ENCODE measurements around the gene CNTRL.

The CNTRL gene

DNA sequence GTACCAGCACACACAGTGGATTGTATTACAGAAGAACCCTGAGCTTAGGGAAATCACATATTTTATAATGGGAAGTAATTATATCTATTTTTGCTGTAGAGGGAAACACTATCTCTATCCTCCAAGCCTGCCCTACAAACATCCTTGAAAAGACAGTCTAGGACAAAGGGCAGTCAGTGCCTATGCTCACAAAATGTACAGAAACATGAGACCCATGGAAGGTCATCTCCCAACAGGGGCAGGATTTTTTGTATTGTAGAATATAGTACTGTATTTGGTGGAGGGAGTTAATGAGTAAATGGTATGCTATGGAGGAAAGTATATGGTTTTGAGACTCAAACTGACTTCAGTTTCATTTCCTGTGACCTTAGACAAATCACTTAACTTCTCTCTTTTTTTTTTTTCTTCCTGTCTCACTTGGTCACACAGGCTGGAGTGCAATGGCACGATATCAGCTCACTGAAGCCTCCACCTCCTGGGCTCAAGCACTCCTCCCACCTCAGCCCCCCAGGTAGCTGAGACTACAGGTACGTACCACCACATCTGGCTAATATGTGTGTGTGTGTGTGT is 132.7 kb downstream of the CNTRL start:
- DNase-seq (ENCODE audit: insufficient read length) (no peak), FAIRE-seq (peak; percentile 72)
- peak; percentile 31; the same call in 1 of the 2 replicates for TF ChIP-seq POLR2A (IDR thresholded peaks at IDR 0.05; ENCODE audit: low read depth, low read length)
- TF ChIP-seq TAF1 (IDR thresholded peaks at IDR 0.05; ENCODE audit: borderline replicate concordance, low read depth, low read length), result no peak
- no peak for TF ChIP-seq POLR2AphosphoS5 (IDR thresholded peaks at IDR 0.05; ENCODE audit: low read depth, low read length)

DNA sequence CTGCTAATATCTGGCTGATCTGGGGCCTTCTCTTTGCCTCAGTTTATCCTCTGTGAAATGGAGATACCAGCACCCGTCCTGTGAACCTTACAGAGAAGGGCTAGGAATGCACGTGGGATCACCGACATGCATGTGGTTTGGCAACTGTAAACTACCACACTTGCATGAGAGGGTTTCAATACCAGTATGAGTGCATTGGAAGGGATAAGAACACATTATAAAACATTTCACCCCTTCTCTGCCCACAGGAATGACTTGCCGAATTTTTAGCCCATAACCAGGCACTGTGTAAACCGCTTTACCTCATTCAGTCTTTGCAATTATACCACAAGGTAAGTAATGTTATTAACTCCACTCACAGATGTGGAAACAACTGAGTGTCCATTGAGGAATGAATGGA is 135.8 kb downstream of the CNTRL start:
- TF ChIP-seq POLR2AphosphoS5 (IDR thresholded peaks at IDR 0.05; ENCODE audit: low read depth, low read length), result no peak
- no peak for TF ChIP-seq TAF1 (IDR thresholded peaks at IDR 0.05; ENCODE audit: borderline replicate concordance, low read depth, low read length)
- no peak for TF ChIP-seq POLR2A (IDR thresholded peaks at IDR 0.05; ENCODE audit: low read depth, low read length)
- DNase-seq (ENCODE audit: insufficient read length) (no peak), FAIRE-seq (no peak)

DNA sequence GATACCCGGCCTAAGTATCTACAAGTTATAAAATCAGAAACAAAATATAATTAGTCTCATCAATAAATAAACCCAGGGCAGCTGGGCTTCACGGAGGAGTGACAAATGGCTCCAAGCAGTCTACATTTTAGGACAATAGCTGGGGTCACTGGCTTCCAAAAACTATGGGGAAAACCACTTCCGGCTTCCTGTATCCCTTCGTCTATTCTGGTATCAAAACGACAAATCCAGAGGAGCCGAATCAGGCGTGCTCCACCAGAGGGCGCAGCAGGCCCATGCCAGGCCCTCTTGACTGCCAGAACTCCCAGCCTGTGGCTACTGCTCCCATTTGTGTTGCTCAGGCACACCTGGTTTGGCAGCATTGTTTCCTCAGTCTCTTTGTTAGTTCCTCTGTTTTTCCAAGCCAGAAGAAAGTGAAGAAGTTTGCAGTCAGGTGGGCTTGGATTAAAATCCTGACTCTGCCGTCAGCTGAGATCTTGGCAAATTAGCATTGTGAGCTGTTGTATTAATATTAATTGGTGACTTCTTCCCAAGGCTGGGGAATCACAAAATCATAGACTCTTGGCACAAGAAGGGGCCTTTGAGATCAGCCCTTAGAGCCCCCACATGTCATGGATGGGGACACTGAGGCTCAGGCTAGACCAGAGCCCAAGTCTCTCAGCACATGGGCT is 138.5 kb downstream of the CNTRL start:
- DNase-seq (ENCODE audit: insufficient read length) (no peak), FAIRE-seq (peak; percentile 24)
- TF ChIP-seq POLR2AphosphoS5 (IDR thresholded peaks at IDR 0.05; ENCODE audit: low read depth, low read length) (no peak), POLR2A (IDR thresholded peaks at IDR 0.05; ENCODE audit: low read depth, low read length) (no peak), TAF1 (IDR thresholded peaks at IDR 0.05; ENCODE audit: borderline replicate concordance, low read depth, low read length) (no peak)

DNA sequence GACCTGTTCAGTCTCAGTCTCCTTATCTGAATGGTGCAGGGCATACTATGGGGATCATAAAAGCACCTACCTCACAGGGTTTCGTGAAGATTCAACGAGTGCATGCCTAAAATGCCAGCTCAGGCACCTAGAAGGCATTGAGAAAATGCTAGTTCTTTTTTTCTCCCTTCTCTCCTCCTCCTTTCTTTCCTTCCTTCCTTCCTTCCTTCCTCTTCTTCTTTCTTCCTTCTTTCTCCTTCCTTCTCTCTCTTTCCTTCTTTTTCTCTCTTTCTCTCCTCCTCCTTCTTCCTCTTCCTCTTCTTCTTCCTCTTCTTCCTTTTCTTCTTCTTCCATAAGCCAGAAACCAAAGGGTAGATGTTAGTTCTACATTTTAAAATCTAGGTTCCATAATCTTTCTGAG is 139.2 kb downstream of the CNTRL start:
- DNase-seq (ENCODE audit: insufficient read length) (no peak), FAIRE-seq (no peak)
- TF ChIP-seq POLR2AphosphoS5 (IDR thresholded peaks at IDR 0.05; ENCODE audit: low read depth, low read length) (no peak), TAF1 (IDR thresholded peaks at IDR 0.05; ENCODE audit: borderline replicate concordance, low read depth, low read length) (no peak), POLR2A (IDR thresholded peaks at IDR 0.05; ENCODE audit: low read depth, low read length) (no peak)

DNA sequence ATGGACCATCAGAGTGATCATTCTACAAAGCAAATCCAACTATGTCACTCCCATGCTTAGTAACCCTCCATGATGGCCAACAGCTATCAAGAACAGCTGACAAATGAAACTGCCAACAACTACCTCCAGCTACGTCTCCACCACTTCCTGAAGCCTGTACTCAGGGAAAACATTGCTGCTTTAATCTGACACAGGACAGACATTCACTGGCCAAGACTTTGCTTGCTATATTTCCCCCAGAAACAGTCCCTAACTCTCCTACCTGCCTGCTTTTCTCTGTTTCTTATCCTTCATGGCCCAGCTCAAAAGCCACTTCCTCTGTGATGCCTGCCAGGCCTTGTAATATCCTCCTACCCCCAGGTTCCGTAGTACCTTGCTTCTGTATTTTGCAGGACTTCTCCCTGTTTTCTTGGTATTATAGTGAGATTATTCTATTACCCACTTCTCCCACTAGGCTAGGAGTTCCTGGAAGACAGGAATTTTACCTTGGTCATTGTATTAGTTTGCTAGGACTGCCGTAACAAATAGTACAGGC is 141.6 kb downstream of the CNTRL start:
- FAIRE-seq (no peak), DNase-seq (ENCODE audit: insufficient read length) (no peak)
- no peak for TF ChIP-seq TAF1 (IDR thresholded peaks at IDR 0.05; ENCODE audit: borderline replicate concordance, low read depth, low read length)
- no peak for TF ChIP-seq POLR2A (IDR thresholded peaks at IDR 0.05; ENCODE audit: low read depth, low read length)

DNA sequence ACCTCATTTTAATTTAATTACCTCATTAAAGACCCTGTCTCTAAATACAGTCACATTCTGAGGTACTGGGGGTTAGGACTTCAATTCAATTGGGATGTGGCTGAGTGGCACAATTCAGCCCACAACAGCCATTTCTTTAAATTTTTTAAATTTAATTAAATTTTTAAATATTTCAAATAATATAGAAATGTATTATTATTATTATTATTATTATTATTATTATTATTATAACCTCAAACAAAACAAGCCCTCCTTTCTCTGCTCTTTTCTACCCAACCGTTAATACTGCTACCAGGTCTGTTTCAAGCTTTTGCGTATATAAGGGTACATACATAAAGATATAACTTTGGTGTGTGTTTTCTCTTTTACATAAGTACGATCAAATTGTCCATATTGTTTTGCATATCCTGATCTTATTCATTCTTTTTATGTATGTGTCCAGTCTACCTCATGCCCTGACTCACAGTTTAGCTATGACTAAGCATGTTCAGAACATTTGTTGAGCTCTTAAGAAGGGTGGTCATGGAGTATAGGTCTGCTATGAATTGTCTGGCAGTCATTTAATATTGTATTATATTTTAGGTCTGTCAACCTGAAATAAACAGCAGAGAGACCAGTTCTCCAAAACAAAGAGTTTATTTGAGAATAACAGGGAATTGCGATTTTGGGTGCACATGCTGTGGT is 143.0 kb downstream of the CNTRL start:
- DNase-seq (ENCODE audit: insufficient read length) (no peak), FAIRE-seq (peak; percentile 64)
- no peak for TF ChIP-seq POLR2AphosphoS5 (IDR thresholded peaks at IDR 0.05; ENCODE audit: low read depth, low read length)
- TF ChIP-seq POLR2A (IDR thresholded peaks at IDR 0.05; ENCODE audit: low read depth, low read length), result no peak
- TF ChIP-seq TAF1 (IDR thresholded peaks at IDR 0.05; ENCODE audit: borderline replicate concordance, low read depth, low read length), result no peak

DNA sequence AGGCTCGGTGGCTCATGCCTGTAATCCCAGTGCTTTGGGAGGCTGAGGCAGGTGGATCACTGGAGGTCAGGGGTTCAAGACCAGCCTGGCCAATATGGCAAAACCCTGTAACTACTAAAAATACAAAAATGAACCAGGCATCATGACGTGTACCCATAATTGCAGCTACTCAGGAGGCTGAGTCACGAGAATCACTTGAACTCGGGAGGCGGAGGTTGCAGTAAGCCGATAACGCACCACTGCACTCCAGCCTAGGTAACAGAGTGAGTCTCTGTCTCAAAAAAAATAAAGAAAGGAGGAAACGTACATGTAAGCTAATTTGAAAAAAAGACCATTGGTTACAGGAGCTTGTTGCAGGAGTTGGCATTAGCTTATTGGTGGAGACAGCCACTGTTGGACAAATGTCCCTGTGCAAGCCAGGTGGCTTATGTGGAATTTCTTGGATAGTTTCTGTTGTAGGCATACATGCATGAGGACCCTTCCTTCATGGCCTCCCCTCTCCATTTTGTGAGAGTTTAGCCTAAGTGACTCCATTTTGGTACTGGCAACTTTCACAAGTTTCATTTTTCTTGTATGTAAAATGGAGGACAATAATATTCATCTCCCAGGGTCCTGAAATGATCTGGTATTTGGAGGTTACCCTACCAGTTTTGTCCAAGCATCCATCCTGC is 143.7 kb downstream of the CNTRL start:
- DNase-seq (ENCODE audit: insufficient read length) (no peak), FAIRE-seq (no peak)
- TF ChIP-seq TAF1 (IDR thresholded peaks at IDR 0.05; ENCODE audit: borderline replicate concordance, low read depth, low read length), result no peak
- no peak for TF ChIP-seq POLR2AphosphoS5 (IDR thresholded peaks at IDR 0.05; ENCODE audit: low read depth, low read length)
- no peak for TF ChIP-seq POLR2A (IDR thresholded peaks at IDR 0.05; ENCODE audit: low read depth, low read length)

DNA sequence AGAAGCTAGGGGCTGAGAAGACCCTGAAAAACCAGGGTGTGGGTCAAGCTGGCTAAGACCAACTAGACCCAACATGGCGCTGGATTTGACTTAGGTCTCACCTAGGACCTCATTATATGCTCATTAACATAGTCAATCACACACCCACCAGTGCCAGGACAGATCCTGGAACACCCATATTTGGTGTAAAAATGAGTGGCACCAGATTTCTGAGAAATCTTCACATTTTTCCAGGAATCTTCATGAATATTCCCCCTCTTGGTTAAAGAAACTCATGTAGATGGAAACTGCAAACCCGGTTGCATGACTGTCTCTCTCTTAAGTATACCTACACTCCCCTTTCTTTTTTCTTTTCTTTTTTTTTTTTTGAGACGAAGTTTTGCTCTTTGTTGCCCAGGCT is 144.8 kb downstream of the CNTRL start:
- FAIRE-seq (no peak), DNase-seq (ENCODE audit: insufficient read length) (no peak)
- TF ChIP-seq POLR2A (IDR thresholded peaks at IDR 0.05; ENCODE audit: low read depth, low read length) (no peak), TAF1 (IDR thresholded peaks at IDR 0.05; ENCODE audit: borderline replicate concordance, low read depth, low read length) (no peak), POLR2AphosphoS5 (IDR thresholded peaks at IDR 0.05; ENCODE audit: low read depth, low read length) (no peak)

DNA sequence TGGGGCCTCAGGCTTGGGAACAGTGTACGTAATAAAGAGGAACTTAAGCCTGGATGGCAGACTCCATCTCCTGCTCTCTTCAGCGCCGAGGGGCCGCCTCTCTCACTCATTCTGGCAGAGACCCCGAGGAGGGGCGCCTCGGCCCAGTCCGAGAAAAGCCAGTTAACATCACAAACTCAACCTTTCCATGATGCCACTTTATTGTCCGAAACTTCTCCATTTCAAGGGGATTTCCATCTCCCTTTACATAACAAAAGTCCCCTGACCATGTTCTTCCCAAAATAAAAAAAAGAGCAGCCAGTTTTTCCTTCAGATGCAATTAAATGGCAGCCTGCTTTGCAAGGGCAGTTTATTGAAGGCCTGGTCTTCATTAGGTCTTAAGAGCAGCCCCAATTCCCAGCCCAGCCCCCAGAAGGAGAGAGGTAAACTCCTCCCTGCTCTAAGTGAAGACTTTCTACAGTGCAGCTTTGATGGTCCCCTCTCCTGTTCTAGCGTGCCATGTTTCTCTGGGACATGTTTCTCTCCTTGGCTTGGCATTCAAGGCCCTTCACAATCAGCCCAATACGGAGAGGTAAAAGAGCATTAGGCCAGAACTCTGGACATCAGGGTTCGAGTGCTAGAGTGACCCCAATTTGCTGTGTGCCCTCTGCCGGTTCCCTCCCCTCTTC is 146.4 kb downstream of the CNTRL start:
- DNase-seq (ENCODE audit: insufficient read length) (no peak), FAIRE-seq (no peak)
- no peak for TF ChIP-seq TAF1 (IDR thresholded peaks at IDR 0.05; ENCODE audit: borderline replicate concordance, low read depth, low read length)
- TF ChIP-seq POLR2A (IDR thresholded peaks at IDR 0.05; ENCODE audit: low read depth, low read length), result no peak
- no peak for TF ChIP-seq POLR2AphosphoS5 (IDR thresholded peaks at IDR 0.05; ENCODE audit: low read depth, low read length)

DNA sequence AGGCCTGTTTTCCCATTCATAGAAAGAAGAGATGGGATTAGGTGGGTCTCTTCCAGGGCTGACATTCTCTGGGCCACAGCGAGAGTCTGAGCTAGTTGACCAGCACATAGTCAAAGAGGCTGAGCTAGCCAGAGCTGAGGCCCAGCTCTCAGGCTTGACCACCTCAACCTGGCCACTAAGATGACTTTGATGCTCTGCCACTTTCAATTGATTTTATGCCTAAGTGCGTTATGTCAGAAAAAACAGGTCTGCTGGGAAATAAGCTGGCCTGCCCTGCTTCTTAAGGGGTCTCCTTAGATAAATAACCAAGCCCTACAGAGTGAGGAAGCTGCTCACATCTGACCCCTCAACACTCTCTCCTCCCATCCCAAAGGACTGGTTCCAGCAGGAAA is 146.9 kb downstream of the CNTRL start:
- DNase-seq (ENCODE audit: insufficient read length) (no peak), FAIRE-seq (no peak)

More for the DNA sequence above, 146.9 kb downstream of the CNTRL start:
- TF ChIP-seq POLR2AphosphoS5 (IDR thresholded peaks at IDR 0.05; ENCODE audit: low read depth, low read length), result no peak
- no peak for TF ChIP-seq TAF1 (IDR thresholded peaks at IDR 0.05; ENCODE audit: borderline replicate concordance, low read depth, low read length)
- TF ChIP-seq POLR2A (IDR thresholded peaks at IDR 0.05; ENCODE audit: low read depth, low read length), result no peak

Measured in GM12892 (cell line).